Naive thymus-derived CD8-positive, alpha-beta T cell (primary cell): ENCODE measurements around the gene CNPY3. TPM values are rescaled to one million over a fixed set of nuclear protein-coding genes. Genes with fewer than 3 reads are reported as not detected.
A peak's percentile ranks its signal among the peaks of the same experiment; 100 is the strongest.
"Not testable (repeated sequence)": the region's sequence is repeated elsewhere in the genome, so short reads cannot be mapped to it uniquely, and the experiment has no call there.

Experiments
- ATAC-seq, 2 donors: fragments of 150-1000 bp; cut with Tn5 transposase in 1 of 2; sonication (Bioruptor Pico), chemical (Tn5 transposase) in 1 of 2; 1 replicate in 1 of 2; 2 replicates in 1 of 2; pipeline ENCODE4 v1.10.0; 2021; ENCODE audit warnings: mild to moderate bottlenecking in 2 of 2, moderate library complexity in 2 of 2
- POLR2A ChIA-PET: fragments of 350-600 bp; sonication (Branson Sonifier 250); formaldehyde crosslinking; loops from one replicate; lab custom pipeline; 2021; ENCODE audit warnings: antibody characterized with exemption; lab: Charles Lee
- DNase-seq, 10 donors: peaks; one replicate each; pipeline versions ENCODE4 v3.0.0 to v3.0.0-alpha.2; 2020 to 2022
- H3K27ac Mint-ChIP-seq, 10 donors: one replicate each; pipeline ENCODE4 v1.8.0; 2020 to 2022; ENCODE audit warnings: mild to moderate bottlenecking in 10 of 10, mixed read lengths in 10 of 10, moderate library complexity in 4 of 10, inconsistent platforms in 1 of 10
- H3K27me3 Mint-ChIP-seq, 5 donors: one replicate each; pipeline ENCODE4 v1.8.0; 2021 to 2022; ENCODE audit warnings: mixed read lengths in 5 of 5
- H3K36me3 Mint-ChIP-seq, 3 donors: one replicate each; pipeline ENCODE4 v1.8.0; 2020 to 2022; ENCODE audit warnings: mixed read lengths in 3 of 3, mild to moderate bottlenecking in 2 of 3, inconsistent platforms in 1 of 3
- H3K4me1 Mint-ChIP-seq, 4 donors: one replicate each; pipeline ENCODE4 v1.8.0; 2021 to 2022; ENCODE audit warnings: mixed read lengths in 4 of 4
- H3K4me3 Mint-ChIP-seq, 10 donors: one replicate each; pipeline ENCODE4 v1.8.0; 2020 to 2022; ENCODE audit warnings: mild to moderate bottlenecking in 10 of 10, mixed read lengths in 10 of 10, moderate library complexity in 6 of 10, inconsistent platforms in 1 of 10
- H3K9me3 Mint-ChIP-seq, 9 donors: one replicate each; pipeline ENCODE4 v1.8.0; 2020 to 2022; ENCODE audit warnings: mixed read lengths in 9 of 9, mild to moderate bottlenecking in 3 of 9, inconsistent platforms in 1 of 9, moderate library complexity in 1 of 9
- polyA plus RNA-seq, 3 donors: library from polyadenylated mRNA; unstranded; fragments of 300-500 nt; fragmentation: Illumina TruSeq; gene quantifications; one replicate each; pipeline ENCODE4 v1.2.3, GENCODE V29; 2021
- total RNA-seq, 8 experiments: library from RNA in 2 of 8; stranded (reverse) in 2 of 8; gene quantifications; one replicate each; pipeline ENCODE4 v1.2.3 and lab custom pipeline; 2021 to 2026

The CNPY3 gene
- total RNA-seq (100 to 1,000 TPM; 102 to 103 TPM), polyA plus RNA-seq (100 to 1,000 TPM in 2 of 3 donors, 10 to 100 TPM in 1; 90.3 to 158 (median 124) TPM), total RNA-seq (lab: John Stamatoyannopoulos, UW) (74.3 to 120 (median 88.9) reads per million in 6 experiments)

GRCh38 chr6:42928986-42929820, at the start of gene CNPY3:
CNPY3 (plus strand) TSS chr6:42929480; CDS start chr6:42929571, 91 bp downstream.
- POLR2A ChIA-PET = interaction anchor here (0.6 to 5.2 kb wide), 63 partner anchors 10 to 1851 kb away, joined by 3 to 144 read pairs (median 5); partner anchors contain the start of genes ABCC10, BICRAL, BYSL and CUL7

GRCh38 chr6:42880240-42880817, 49.0 kb upstream of the CNPY3 start:
- POLR2A ChIA-PET = interaction anchor here (0.7 to 5.6 kb wide), 24 partner anchors 11 to 1093 kb away, joined by 3 to 108 read pairs (median 6); partner anchors contain the start of genes BICRAL, CNPY3, CUL7 and KLHDC3
- ATAC-seq, H3K9me3 Mint-ChIP-seq, DNase-seq, H3K27me3 Mint-ChIP-seq: not testable (repeated sequence)
- Mint-ChIP-seq H3K4me1 (peaks cover 9 to 38% (median 36%) of the 10 kb centered on the region in 4 donors), H3K4me3 (peak overlapping the region; percentile 92 to 100 (median 97)), H3K36me3 (peaks cover 11 to 40% (median 12%) of the 10 kb centered on the region in 3 donors), H3K27ac (peak overlapping the region; percentile 98 to 100 (median 100))

More at GRCh38 chr6:42928986-42929820, at the start of gene CNPY3:
- H3K27me3 Mint-ChIP-seq = no peaks in the 10 kb centered on the region
- DNase-seq (peak; percentile 87 to 97 (median 94)), ATAC-seq (peak; percentile 82)
- H3K4me3 Mint-ChIP-seq = peak within 1 kb of the TSS; percentile 92 to 100 (median 96)
- no peaks in the 10 kb centered on the region for H3K9me3 Mint-ChIP-seq
- H3K27ac Mint-ChIP-seq = peak within 1 kb of the TSS; percentile 97 to 100 (median 99)
- peaks cover 0 to 25% (median 0%) of the 10 kb centered on the region in 3 donors for H3K36me3 Mint-ChIP-seq
- H3K4me1 Mint-ChIP-seq = peaks cover 32 to 59% (median 55%) of the 10 kb centered on the region in 4 donors

DNA sequence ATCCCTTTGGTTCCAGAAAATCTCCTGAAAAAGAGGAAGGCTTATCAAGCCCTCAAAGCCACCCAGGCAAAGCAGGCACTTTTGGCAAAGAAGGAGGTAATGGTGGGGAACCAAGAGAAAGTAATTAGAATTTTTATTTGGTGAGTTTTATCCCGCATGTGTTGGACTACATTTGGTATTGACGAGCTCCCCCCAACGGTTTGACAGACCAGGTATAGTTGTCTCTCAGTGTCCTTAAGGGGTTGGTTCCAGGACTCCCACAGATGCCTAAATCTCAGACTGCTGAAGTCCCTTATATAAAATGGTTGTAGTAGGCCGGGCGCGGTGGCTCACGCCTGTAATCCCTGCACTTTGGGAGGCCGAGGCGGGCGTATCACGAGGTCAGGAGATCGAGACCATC, 48.4 kb upstream of the CNPY3 start:
- DNase-seq, H3K27me3 Mint-ChIP-seq, ATAC-seq, H3K9me3 Mint-ChIP-seq: not testable (repeated sequence)
- Mint-ChIP-seq H3K27ac (peak overlapping the region; percentile 98 to 100 (median 100)), H3K36me3 (peaks cover 11 to 45% (median 16%) of the 10 kb centered on the region in 3 donors), H3K4me1 (peaks cover 9 to 38% (median 36%) of the 10 kb centered on the region in 4 donors), H3K4me3 (peak overlapping the region; percentile 92 to 100 (median 97))
- POLR2A ChIA-PET = interaction anchor here (0.7 to 5.6 kb wide), 7 partner anchors 10 to 167 kb away, joined by 3 to 108 read pairs (median 36); partner anchors contain the start of genes BICRAL, PEX6 and TBCC

GRCh38 chr6:42885702-42886101, 43.6 kb upstream of the CNPY3 start:
- peak overlapping the region in 1 of 10 donors; percentile 47 for H3K27ac Mint-ChIP-seq
- POLR2A ChIA-PET = interaction anchor here (0.8 to 1.1 kb wide), 2 partner anchors 140 to 160 kb away, joined by 3 read pairs; partner anchors contain the start of gene TBCC
- no peak for ATAC-seq
- H3K9me3 Mint-ChIP-seq = no peaks in the 10 kb centered on the region
- no peak for DNase-seq
- peaks cover 16 to 67% (median 17%) of the 10 kb centered on the region in 3 donors for H3K36me3 Mint-ChIP-seq
- peaks cover 8 to 37% (median 31%) of the 10 kb centered on the region in 4 donors for H3K4me1 Mint-ChIP-seq
- H3K4me3 Mint-ChIP-seq = no peak overlapping the region
- H3K27me3 Mint-ChIP-seq = no peaks in the 10 kb centered on the region

DNA sequence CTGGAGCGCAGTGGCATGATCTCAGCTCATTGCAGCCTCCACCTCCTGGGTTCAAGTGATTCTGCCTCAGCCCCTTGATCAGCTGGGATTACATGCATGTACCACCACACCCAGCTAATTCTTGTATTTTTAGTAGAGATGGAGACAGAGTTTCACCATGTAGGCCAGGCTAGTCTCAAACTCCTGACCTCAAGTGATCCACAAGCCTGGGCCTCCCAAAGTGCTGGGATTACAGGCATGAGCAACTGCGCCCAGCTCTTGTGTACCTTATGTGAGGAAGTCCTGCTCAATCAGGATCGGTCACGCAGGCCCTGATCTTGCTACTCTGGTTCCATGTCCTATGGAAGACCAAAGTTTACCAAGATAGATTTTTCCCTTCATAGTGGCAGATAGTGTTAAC, 41.1 kb upstream of the CNPY3 start:
- H3K27me3 Mint-ChIP-seq, DNase-seq, ATAC-seq, H3K9me3 Mint-ChIP-seq: not testable (repeated sequence)
- Mint-ChIP-seq H3K27ac (peak overlapping the region in 7 of 10 donors; percentile 11 to 65 (median 40)), H3K4me1 (peaks cover 12 to 34% (median 31%) of the 10 kb centered on the region in 4 donors), H3K36me3 (peaks cover 13 to 51% (median 17%) of the 10 kb centered on the region in 3 donors), H3K4me3 (peak overlapping the region in 1 of 10 donors; percentile 40)
- POLR2A ChIA-PET = interaction anchor here (5.8 kb wide), 1 partner anchor 9 kb away, joined by 85 read pairs; the partner anchor contains the start of gene RPL7L1

- ATAC-seq (no peak), DNase-seq (peak in 2 of 10 donors; percentile 11 to 21)
- no peaks in the 10 kb centered on the region for H3K9me3 Mint-ChIP-seq
- H3K36me3 Mint-ChIP-seq = peaks cover 4 to 35% (median 8%) of the 10 kb centered on the region in 3 donors
- POLR2A ChIA-PET = interaction anchor here (2.0 to 5.8 kb wide), 8 partner anchors 7 to 253 kb away, joined by 10 to 85 read pairs (median 18); partner anchors contain the start of genes BICRAL, CNPY3, RPL7L1 and TBCC
- H3K4me1 Mint-ChIP-seq = peaks cover 7 to 37% (median 19%) of the 10 kb centered on the region in 4 donors
- no peaks in the 10 kb centered on the region for H3K27me3 Mint-ChIP-seq
- peak overlapping the region; percentile 92 to 99 (median 98) for H3K4me3 Mint-ChIP-seq
- peak overlapping the region; percentile 92 to 98 (median 96) for H3K27ac Mint-ChIP-seq
Measured at GRCh38 chr6:42889815-42890214, 39.5 kb upstream of the CNPY3 start.

GRCh38 chr6:42890311-42891198, 38.7 kb upstream of the CNPY3 start:
- Mint-ChIP-seq H3K27me3 (no peaks in the 10 kb centered on the region), H3K27ac (peak overlapping the region; percentile 92 to 98 (median 96)), H3K36me3 (peaks cover 4 to 28% (median 6%) of the 10 kb centered on the region in 3 donors), H3K4me3 (peak overlapping the region; percentile 92 to 99 (median 98)), H3K4me1 (peaks cover 7 to 37% (median 19%) of the 10 kb centered on the region in 4 donors), H3K9me3 (no peaks in the 10 kb centered on the region)
- DNase-seq (peak; percentile 69 to 94 (median 85)), ATAC-seq (peak; percentile 87 to 94)
- POLR2A ChIA-PET = interaction anchor here (0.6 to 5.8 kb wide), 19 partner anchors 8 to 498 kb away, joined by 3 to 85 read pairs (median 9); partner anchors contain the start of genes BICRAL, CNPY3, CUL7 and KLC4

DNA sequence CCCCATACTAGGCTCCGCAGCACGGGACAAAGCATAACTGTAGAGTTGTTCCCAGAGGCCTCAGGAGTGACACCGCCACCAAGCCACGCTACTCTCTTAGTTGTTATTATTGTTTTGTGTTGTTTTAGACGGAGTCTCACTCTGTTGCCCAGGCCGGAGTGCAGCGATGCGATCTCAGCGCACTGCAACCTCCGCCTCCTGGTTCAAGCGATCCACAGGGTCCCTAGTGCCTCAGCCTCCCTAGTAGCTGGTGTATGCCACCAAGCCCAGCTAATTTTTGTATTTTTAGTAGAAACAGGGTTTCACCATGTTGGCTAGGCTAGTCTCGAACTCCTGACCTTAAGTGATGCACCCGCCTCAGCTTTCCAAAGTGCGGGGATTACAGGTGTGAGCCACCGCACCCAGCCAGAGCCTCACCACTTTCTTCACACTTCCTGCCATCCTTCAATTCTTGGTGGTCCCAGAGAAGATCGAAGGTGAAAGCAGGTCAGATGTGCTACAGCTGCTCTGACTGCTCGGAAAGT, 38.0 kb upstream of the CNPY3 start:
- POLR2A ChIA-PET = interaction anchor here (0.6 to 5.8 kb wide), 20 partner anchors 9 to 513 kb away, joined by 3 to 85 read pairs (median 8); partner anchors contain the start of genes BICRAL, CNPY3, CUL7 and KLC4
- Mint-ChIP-seq H3K27ac (peak overlapping the region; percentile 92 to 98 (median 96)), H3K4me1 (peaks cover 7 to 37% (median 19%) of the 10 kb centered on the region in 4 donors), H3K9me3 (no peaks in the 10 kb centered on the region), H3K36me3 (peaks cover 0 to 21% (median under 1%) of the 10 kb centered on the region in 3 donors), H3K27me3 (no peaks in the 10 kb centered on the region), H3K4me3 (peak overlapping the region; percentile 92 to 99 (median 98))
- DNase-seq (no peak), ATAC-seq (no peak)

DNA sequence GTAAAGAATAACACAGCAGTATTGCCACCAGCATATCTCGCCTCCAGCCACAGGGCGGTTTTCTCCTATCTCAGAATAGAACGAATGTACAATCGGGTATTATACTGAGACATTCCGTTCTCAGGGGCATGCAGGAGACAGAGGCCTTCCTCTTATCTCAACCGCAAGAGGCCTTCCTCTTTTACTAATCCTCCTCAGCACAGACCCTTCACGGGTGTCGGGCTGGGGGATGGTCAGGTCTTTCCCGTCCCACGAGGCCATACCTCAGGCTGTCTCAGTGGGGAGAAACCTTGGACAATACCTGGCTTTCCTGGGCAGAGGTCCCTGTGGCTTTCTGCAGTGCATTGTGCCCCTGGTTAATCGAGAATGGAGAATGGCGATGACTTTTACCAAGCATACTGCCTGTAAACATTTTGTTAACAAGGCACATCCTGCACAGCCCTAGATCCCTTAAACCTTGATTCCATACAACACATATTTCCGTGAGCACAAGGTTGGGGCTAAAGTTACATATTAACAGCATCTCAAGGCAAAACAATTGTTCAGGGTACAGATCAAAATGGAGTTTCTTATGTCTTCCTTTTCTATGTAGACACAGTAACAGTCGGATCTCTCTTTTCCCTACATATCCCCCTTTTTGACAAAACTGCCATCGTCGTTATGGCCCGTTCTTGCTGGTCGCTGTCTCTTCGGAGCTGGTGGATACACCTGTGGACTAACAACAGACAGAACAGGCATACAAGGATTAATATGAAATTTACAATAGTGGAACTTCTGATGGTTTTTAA, 35.0 kb upstream of the CNPY3 start:
- Mint-ChIP-seq H3K4me1 (peaks cover 5 to 32% (median 18%) of the 10 kb centered on the region in 4 donors), H3K27ac (peak overlapping the region in 2 of 10 donors; percentile 60 to 79)
- not testable (repeated sequence) for H3K36me3 Mint-ChIP-seq, H3K4me3 Mint-ChIP-seq, H3K9me3 Mint-ChIP-seq, H3K27me3 Mint-ChIP-seq, DNase-seq, ATAC-seq
- POLR2A ChIA-PET = interaction anchor here (0.6 to 5.3 kb wide), 2 partner anchors 111 to 113 kb away, joined by 3 to 43 read pairs; partner anchors contain the start of gene BICRAL

DNA sequence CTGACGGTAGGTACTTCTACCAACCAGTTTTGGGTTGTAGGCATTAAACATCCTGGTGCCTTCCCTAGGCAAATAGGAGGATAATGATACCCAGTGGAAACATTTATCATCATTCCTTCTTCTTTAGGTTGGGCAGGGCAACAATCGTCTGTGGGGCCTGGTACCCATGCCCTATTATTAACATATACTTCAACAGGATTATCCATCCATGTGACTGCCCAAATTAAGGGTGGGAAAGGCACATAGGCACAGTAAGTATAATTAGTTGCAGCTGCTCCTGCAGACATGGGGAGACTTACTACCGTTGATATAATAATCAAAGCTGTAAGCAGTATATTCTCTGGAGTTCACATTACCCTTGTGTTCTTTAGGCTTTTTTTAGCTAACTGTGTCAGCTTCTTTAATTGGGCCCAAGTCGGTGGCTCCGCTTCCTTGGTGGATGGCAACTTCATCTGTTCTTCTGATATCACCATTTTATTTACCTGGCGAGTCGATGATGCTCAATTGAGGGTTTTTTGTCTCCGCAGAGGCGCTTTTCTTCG, 33.0 kb upstream of the CNPY3 start:
- H3K36me3 Mint-ChIP-seq = no peaks in the 10 kb centered on the region
- POLR2A ChIA-PET = interaction anchor here (0.5 to 1.7 kb wide), 4 partner anchors 16 to 146 kb away, joined by 3 to 4 read pairs (median 3); partner anchors contain the start of genes CNPY3 and RPL7L1
- no peak overlapping the region for H3K4me3 Mint-ChIP-seq
- H3K4me1 Mint-ChIP-seq = peaks cover 0 to 15% (median 5%) of the 10 kb centered on the region in 4 donors
- no peak for ATAC-seq
- H3K27ac Mint-ChIP-seq = no peak overlapping the region
- H3K27me3 Mint-ChIP-seq = no peaks in the 10 kb centered on the region
- no peaks in the 10 kb centered on the region for H3K9me3 Mint-ChIP-seq
- no peak for DNase-seq
